HG03571 (cell line): Measurements from ENCODE around the gene ITPRIPL2.

Source experiments
- ATAC-seq: cut with Tn5 transposase; IDR thresholded peaks from one replicate; pipeline ENCODE4 v1.9.1; 2021; ENCODE audit not compliant: unreplicated experiment

Gene ITPRIPL2

DNA sequence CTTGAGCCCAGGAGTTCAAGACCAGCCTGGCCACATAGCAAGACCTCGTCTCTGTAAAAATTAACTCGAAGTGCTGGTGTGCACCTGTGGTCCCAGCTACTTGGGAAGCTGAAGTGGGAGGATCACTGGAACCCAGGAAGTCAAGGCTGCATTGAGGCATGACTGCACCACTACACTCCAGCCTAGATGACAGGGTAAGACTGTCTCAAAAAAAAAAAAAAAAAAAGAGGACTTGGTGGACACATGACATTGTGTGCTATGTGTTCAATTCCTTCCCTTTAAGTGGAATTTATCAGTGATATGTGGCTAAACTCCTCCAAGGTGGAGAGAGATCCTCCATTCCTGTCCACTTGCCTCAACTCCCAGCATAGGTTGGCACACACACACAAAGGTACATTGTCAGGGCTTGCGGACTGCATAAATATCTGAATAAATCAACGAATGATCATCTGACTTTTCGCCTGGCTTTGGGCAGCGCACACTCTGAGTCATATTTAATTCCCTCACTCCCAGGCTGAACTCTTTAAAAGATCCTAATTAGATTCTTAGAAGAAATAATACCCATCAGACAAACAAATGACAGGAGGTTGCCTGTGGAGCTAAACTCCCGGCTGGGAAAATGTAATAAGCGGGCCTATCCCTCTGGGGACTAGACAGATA lies 29.3 kb downstream of the ITPRIPL2 start:
- no peak for ATAC-seq

DNA sequence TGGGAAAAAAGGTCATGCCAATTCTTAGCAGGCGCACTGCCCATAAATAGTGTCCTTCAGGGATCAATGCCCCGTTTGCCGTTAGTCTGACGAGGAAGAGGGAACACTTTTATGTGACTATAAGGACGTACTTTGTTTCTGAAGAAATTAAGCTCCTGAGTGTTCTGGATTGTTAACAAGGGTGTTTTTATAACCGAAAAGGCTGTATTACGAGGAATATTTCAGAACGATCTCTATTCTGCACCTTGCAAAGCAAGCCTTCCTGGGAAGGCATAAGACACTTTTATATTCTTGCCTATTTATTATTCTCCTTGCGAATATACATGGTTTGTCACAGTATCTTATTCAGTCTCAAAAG lies 29.8 kb downstream of the ITPRIPL2 start:
- no peak for ATAC-seq

DNA sequence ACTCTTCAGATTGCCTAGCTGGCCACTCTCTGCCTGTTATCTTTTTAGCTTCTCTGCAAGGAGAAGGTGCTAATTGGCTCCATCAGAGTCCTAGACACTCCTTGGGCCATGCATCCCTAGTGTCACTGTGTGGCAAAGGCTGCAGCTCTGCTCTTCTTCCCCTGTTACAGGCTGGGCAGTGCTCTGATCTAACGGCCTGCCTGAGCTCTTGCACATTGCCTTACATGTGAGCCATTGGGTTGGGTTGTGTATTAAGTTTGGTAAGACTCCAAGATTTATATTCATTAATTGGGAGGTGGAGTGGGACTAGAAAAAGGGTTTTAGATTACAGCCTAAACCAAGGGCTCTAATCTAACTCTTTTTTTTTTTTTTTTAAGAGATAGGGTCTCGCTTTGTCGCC lies 31.2 kb downstream of the ITPRIPL2 start:
- no peak for ATAC-seq

DNA sequence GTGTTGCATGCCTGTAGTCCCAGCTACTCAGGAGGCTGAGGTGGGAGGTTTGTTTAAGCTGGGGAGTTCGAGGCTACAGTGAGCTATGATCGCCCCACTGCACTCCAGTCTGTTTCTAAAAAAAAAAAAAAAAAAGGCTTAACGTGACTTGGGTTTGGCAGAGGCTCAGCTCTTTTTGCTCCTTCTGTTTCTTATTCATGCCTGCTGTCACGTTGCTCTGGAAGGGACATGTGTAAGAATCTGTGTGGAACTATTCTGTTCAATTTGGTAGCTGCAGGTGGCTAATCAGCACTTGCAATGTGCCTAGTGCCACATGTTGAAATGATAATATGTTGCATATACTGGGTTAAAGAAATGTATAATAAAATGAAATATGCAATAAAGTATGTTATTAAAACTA lies 33.4 kb downstream of the ITPRIPL2 start:
- no peak for ATAC-seq

DNA sequence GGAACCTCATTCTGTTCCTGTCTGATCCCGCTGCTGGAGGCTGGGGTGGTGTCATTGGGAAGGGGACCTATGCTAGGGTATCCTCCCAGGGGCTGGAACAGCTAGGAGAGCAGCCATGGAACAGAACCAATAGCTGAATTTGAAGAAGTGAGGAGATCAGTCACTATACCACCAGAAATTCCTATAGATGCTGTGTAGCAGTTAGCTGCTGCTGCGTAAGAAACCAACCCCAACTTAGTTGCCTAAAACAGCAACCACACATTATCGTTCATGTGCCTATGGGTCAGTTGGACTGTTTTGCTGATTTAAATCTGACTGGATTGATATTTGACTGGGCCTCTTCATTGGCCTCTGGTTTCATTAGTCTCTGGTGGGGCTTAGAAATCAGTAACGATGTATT lies 33.9 kb downstream of the ITPRIPL2 start:
- ATAC-seq, result no peak

DNA sequence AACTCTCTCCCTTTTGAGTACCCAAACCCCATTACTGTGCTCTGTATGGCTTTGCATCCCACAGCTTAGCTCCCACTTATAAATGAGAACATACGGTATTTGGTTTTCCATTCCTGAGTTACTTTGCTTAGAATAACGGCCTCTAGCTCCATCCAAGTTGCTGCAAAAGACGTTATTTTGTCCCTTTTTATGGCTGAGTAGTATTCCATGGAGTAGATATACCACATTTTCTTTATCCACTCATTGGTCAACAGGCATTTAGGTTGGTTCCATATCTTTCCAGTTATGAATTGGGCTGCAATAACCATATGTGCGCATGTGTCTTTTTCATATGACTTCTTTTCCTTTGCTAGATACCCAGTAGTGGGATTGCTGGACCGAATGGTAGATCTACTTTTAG lies 34.4 kb downstream of the ITPRIPL2 start:
- no peak for ATAC-seq

DNA sequence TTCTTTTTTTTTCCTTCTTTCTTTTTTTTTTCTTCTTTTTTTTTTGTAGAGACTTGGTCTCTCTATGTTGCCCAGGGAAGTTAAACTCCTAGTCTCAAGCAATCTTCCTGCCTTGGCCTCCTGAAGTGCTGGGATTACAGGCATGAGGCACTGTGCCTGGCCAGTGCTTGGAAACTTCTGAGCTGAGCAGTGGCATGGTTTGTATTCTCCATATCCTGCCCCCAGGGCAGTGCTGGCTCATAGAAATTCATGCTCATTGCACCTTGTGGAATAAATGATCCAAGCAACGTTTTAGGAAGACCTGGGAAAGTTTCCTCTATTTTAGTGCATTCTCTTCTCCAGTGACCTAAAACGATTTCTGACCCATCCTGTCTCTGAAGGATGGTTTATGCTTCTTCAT lies 37.5 kb downstream of the ITPRIPL2 start:
- ATAC-seq, result no peak

DNA sequence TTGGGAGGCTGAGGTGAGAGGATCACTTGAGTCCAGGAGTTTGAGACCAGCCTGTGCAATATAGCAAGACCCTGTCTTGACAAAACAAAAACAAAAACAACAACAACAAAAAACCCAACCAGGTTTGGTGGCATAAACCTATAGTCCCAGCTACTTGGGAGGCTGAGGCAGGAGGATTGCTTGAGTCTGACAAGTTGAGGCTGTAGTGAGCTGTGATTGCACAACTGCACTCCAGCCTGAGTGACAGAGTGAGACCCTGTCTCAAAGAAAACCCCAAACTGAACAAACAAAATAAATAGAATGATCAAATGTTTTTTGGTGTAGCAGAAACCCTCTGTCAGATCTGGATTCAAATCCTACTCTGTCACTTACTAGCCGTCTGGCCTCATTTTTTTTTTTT lies 38.3 kb downstream of the ITPRIPL2 start:
- no peak for ATAC-seq

DNA sequence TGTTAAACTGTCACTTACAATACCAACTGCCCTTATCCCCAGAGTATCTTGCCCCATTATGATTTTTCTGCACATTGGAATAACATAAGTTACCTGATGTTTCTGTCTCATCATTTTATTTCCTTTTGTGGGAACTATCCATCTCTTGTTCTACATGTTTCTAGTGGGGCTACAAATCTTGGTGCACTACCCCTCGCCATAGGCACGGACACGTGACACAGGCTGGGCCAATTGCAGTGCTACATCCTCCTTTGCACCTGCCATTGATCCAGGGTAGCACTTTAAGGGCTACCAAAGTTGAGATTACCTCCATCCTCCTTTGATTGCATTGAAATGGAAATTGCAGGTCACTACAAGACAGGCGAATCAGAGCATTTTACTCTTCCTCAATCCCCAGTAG lies 40.1 kb downstream of the ITPRIPL2 start:
- ATAC-seq, result no peak

DNA sequence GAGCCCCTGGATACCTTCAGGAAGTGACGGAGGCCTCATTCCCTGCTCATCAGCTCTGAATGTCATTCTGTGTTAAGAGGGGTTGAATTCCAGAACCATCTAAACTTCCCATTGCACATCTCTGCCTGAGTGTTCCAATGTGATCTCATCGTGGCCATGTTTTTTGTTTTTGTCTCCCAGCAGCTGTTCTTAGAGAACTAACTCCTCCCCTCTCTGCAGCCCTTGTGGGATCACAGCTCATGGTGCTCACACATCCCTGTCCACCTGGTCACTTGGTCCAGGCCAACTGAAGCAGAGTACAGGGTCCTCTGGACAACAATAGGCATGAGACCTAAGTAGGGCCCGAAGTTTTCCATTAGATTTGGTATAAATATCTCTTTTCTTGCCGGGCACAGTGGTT lies 48.3 kb downstream of the ITPRIPL2 start:
- no peak for ATAC-seq

DNA sequence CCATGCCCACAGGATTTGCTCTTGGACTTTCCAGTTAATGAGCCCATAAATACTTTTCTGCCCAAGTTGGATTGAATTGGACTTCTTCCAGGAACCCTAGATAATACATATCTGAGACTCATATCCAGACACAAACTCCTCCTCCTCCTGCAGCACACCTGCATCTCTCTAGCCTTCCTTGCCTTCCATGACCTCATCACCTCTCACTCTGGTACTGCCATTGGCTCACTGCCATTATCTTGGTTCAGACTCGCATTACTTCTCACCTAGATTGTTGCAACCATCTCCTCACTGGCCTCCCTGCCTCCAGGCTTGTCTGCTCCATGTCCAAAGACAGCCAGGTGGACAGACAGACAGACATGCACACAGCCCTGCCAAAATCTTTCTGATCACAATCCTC lies 49.5 kb downstream of the ITPRIPL2 start:
- ATAC-seq, result no peak

DNA sequence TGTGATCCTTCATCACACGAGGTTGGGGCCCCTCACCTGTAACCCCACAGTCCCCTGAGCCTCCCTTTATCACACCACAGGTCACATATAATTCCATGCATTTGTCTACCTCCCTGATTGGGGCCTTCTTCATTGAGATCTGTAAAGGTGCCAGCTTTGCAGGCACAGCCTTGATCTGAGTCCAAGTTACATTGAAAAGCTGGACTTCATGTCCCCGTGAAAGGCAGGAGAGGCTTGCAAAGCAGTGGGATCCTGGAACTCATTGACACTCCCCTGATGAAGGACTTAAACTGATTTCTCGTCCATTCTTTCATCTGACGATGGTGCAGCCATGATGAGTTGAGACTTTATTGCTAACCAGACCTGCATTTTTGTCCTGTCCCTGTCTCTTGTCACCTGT lies 50.5 kb downstream of the ITPRIPL2 start:
- no peak for ATAC-seq

DNA sequence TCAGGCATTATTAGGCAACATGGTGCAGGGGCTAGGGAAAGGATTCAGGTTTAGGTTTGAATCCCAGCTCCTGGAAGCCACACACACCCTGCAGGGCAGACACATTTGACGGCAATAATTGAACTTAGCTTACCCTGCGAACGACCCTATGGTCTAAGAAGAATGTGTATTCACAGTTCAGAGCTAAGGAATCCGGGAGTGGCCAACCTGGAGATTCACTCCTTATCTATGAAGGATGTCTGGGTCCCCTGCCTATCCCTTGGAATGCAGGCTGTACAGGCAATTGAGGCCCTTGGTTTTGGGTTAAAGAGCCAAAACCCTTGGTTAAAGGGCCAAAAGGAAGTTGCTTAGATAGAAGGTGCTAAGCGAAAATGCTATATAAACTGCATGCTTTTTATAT lies 51.3 kb downstream of the ITPRIPL2 start:
- no peak for ATAC-seq

DNA sequence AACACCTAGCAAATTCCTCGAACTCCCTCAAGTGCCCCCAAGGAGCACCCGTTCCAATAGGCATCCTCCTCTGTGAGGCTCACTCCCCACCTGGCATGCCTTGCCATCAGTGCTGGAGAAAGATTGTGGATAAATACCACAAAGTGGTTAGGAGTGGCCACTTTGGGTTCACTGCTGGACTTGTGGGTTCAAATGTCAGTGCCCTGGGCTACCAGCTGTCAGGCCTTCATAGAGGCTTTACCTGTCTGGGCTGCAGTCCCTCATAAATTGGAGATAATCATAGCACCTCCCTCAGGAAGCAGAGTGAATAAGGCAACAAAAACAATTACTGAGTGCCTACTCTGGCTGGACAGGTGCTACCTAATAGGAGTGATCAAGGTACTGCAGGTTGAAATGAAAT lies 52.7 kb downstream of the ITPRIPL2 start:
- no peak for ATAC-seq

DNA sequence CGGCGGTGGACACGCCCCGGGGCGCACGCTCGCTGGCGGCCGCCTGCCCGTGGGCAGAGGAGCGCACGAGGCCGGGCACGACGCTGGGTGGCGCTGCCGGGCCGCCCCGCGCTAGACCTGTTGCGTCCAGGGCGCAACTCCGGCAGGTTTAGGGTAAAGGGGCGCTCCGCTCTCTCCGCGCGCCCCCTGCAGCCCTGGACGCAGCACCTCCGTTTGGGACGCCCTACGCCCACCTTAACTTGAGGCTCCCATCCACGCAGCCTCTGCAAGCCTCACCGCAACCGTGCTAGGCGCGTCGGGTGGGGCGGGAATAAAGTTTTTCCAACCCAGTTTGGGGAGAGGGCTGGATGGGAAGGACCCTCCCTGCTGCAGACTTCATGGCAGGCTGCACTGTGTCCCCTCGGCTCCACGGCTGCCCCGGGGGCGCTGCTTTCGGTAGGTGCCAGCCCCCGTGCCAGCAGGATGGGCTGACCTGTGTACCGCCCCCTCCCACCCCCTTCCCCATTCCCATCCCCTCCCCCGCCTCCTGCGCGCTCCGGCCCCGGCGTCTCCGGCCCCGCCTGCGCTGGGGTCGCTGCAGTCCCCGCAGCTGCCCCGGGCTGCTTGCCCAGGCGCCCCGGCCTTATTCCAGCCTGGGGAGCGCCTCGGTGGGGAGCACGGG lies 54.1 kb downstream of the ITPRIPL2 start, which contains the start of gene SYT17:
SYT17 (plus strand) TSS at position 531 of the 661 bp plus-strand sequence. CDS start 407 bp downstream, outside the sequence.
- ATAC-seq, result no peak

DNA sequence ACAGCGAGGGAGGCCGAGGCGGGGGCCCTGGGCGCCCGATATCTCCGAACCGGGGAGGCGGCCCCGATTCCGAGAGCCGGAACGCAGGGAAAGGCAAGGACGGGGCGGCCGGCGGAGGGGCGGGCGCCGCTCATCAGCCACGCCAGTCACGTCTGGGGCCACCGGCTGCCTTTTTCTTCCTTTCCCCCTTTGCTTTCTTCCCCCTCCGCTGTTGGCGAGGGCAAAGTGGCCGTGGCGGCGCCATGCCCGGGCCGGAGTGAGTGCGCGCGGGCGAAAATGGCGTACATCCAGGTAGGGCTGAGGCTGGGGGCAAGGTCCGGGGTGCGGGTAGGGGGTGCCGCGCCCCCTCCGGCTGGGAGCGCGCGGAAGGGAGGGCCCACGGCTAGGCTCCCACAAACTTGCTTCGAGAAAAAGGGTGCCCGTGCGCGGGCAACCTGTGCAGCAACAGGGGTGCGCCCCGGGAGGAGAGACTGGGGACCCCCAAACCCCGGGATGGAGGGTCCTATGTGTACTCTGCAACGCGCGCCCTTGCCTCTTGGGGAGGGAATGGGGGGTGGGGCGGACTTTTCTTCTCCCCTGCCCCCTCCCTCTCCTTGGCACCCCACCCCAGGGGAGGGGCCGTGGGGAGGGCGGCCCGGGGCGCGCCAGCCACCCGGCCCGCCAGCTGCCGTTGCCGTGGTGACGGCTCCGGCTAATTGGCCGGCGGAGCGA lies 54.8 kb downstream of the ITPRIPL2 start:
- ATAC-seq, result no peak

DNA sequence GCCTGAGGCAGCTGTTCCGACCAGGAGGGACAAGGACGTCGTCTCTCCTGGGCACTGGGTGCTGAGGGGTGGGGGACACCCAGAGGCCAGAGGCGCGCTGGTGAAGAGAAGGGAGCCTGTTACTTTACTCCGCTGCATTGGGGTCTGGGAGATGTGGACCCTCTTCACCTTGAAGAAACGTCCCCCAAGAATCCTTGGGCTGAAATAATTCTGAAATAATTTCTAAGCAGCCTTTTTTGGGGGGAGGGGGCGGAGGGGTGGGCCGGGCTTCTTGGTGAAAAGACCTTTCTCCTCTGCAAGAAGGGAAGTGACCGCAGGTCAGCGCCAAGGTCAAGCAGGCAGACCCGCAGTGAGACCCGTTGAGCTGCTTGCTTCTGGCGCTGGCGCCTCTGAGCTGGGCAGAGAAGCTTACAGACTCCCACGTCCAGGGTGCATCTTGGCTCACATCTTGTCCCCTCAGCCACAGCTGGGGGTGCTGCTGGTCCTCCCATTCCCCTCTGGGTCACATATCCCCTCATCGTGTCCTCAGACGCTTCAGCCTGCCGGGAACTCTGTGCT lies 55.4 kb downstream of the ITPRIPL2 start:
- no peak for ATAC-seq

DNA sequence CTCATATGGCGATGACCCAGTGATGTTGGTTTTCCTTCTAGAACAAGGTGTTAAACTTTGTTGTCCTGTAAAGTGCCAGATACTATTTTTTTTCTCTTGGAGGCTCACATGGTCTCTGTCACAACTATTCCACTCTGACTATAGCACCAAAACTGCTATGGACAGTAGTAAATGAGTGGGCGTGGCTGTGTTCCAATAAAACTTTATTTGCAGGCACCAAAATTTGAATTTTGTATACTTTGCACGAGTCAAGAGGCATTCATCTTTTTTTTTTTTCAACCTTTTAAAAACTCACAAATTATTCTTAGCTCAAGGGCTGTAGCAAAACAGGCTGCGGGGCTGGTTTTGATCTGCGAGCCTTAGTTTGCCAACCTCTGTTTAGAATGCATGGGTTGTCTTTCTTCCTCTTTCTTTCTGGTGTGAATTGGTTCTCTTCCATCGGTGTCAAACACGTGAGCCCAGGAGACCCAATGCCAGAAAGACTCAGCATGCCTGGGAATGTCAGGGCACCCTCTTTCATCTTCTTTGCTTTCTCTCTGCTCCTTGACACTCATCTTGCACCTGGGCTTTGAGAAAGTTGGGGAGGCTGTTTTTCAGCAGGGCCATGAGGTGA lies 56.4 kb downstream of the ITPRIPL2 start:
- ATAC-seq, result no peak
